Activated naive CD8-positive, alpha-beta T cell treated with anti-CD3 and anti-CD28 coated beads, Interleukin-2, amount 50 U/mL, for 24 hours (primary cell): ENCODE results near the gene PNPLA8.
"Not testable (repeated sequence)": the region's sequence is repeated elsewhere in the genome, so short reads cannot be mapped to it uniquely, and the experiment has no call there.

Experiments
- ATAC-seq: fragments of 150-1000 bp; cut with Tn5 transposase; one replicate; pipeline ENCODE4 v1.10.0; 2021
- DNase-seq: peaks from one replicate; pipeline ENCODE4 v3.0.0; 2021
- H3K27ac Mint-ChIP-seq: one replicate; pipeline ENCODE4 v1.8.0; 2021; ENCODE audit warnings: mild to moderate bottlenecking, mixed read lengths
- H3K27me3 Mint-ChIP-seq: one replicate; pipeline ENCODE4 v1.8.0; 2021; ENCODE audit warnings: mixed read lengths
- H3K36me3 Mint-ChIP-seq: one replicate; pipeline ENCODE4 v1.8.0; 2021; ENCODE audit warnings: low read depth, mixed read lengths
- H3K4me1 Mint-ChIP-seq: one replicate; pipeline ENCODE4 v1.8.0; 2021; ENCODE audit warnings: mixed read lengths
- H3K4me3 Mint-ChIP-seq: one replicate; pipeline ENCODE4 v1.8.0; 2021; ENCODE audit warnings: mild to moderate bottlenecking, moderate library complexity, mixed read lengths
- H3K9me3 Mint-ChIP-seq: one replicate; pipeline ENCODE4 v1.8.0; 2021; ENCODE audit warnings: mixed read lengths

Gene PNPLA8

GRCh38 chr7:108548141-108548896 is 22.4 kb upstream of the PNPLA8 start:
- H3K36me3 Mint-ChIP-seq, H3K4me3 Mint-ChIP-seq, H3K27ac Mint-ChIP-seq, ATAC-seq, DNase-seq, H3K4me1 Mint-ChIP-seq, H3K27me3 Mint-ChIP-seq, H3K9me3 Mint-ChIP-seq: not testable (repeated sequence)

DNA sequence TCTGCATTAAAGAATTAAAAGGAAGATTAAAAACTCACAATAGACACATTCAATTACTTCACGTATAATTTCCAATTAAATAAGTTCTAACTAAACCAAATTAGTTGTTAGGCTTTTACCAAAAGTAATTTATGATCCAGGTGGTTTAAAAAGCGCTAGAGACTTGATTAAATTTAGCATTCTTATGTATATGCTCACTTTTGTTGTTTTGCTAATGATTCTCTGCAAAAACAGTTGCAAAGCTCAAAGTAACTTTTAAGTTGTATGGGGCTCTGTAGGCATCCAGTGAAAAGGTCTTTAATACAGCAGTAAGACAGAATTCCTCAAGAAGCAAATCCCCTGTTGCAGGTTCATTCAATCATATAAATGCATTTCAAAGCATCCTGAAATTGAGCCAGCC is 15.5 kb upstream of the PNPLA8 start:
- ATAC-seq (no peak), DNase-seq (no peak)
- Mint-ChIP-seq H3K36me3 (no peaks in the 10 kb centered on the region), H3K27me3 (no peaks in the 10 kb centered on the region), H3K4me1 (no peaks in the 10 kb centered on the region), H3K27ac (no peak overlapping the region), H3K9me3 (no peaks in the 10 kb centered on the region), H3K4me3 (no peak overlapping the region)

DNA sequence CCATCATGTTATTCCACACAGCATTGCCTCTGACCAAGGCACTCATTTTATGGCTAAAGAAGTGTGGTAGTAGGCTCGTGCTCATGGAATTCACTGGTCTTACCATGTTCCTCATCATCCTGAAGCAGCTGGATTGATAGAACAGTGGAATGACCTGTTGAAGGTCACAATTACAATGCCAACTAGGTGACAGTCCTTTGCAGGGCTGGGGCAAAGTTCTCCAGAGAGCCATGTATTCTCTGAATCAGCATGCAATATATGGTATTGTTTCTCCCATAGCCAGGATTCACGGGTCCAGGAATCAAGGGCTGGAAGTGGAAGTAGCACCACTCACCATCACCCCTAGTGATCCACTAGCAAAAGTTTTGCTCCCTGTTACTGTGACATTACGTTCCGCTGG is 12.8 kb upstream of the PNPLA8 start:
- H3K36me3 Mint-ChIP-seq, H3K4me1 Mint-ChIP-seq, H3K9me3 Mint-ChIP-seq, H3K27me3 Mint-ChIP-seq, H3K27ac Mint-ChIP-seq, H3K4me3 Mint-ChIP-seq, DNase-seq, ATAC-seq: not testable (repeated sequence)

GRCh38 chr7:108538236-108538635 is 12.3 kb upstream of the PNPLA8 start:
- not testable (repeated sequence) for H3K4me3 Mint-ChIP-seq, H3K4me1 Mint-ChIP-seq, H3K9me3 Mint-ChIP-seq, H3K27ac Mint-ChIP-seq, ATAC-seq, H3K36me3 Mint-ChIP-seq, H3K27me3 Mint-ChIP-seq, DNase-seq

DNA sequence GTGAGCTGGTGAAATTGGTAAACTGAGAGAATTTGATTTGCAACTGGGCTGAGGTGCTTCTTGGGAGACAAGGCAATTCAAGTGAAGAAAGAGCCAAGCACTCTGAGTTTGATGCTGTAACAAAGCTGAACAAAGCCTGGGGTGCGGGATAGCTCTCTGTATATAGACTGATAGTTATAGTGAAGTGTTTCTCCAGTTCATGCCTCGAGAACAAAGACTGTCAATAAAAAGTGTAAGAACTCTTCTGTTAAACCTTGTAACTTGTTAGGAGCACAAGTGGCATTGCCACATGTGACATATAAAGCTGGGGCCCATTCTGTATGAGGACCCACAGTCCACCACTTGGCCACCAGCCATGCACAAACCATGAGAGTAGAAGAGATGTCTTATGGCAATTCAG is 11.3 kb upstream of the PNPLA8 start:
- Mint-ChIP-seq H3K9me3 (no peaks in the 10 kb centered on the region), H3K27me3 (peaks cover 7% of the 10 kb centered on the region), H3K4me1 (no peaks in the 10 kb centered on the region), H3K4me3 (no peak overlapping the region), H3K36me3 (peaks cover 2% of the 10 kb centered on the region), H3K27ac (no peak overlapping the region)
- no peak for ATAC-seq
- DNase-seq: no peak

DNA sequence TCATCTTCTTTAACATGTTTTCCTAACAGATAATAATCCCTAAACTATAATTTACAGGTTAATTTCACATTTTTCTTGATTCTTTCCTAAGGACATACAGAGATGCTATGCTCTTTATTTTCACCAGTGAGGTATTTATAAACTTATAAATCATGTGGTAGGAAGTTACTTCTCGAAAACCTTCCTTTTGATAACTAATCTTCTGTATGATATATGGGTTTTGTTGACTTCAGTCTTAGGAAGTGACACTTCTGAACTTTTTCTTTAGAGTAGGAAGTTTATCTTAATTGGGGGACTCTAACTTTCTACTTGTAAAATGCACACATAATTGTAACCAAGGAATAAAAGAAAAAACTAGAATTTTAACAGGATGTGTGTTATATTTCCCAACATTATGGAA is 9.8 kb upstream of the PNPLA8 start:
- no peak for DNase-seq
- Mint-ChIP-seq H3K36me3 (peaks cover 2% of the 10 kb centered on the region), H3K4me3 (no peak overlapping the region), H3K27ac (no peak overlapping the region), H3K9me3 (no peaks in the 10 kb centered on the region), H3K27me3 (peaks cover 7% of the 10 kb centered on the region), H3K4me1 (no peaks in the 10 kb centered on the region)
- no peak for ATAC-seq

- Mint-ChIP-seq H3K4me1 (no peaks in the 10 kb centered on the region), H3K4me3 (no peak overlapping the region), H3K27me3 (peaks cover 7% of the 10 kb centered on the region), H3K9me3 (no peaks in the 10 kb centered on the region), H3K36me3 (peaks cover 2% of the 10 kb centered on the region), H3K27ac (no peak overlapping the region)
- no peak for ATAC-seq
- DNase-seq: no peak
These were observed 9.3 kb upstream of the PNPLA8 start for GRCh38 chr7:108535257-108535656.

DNA sequence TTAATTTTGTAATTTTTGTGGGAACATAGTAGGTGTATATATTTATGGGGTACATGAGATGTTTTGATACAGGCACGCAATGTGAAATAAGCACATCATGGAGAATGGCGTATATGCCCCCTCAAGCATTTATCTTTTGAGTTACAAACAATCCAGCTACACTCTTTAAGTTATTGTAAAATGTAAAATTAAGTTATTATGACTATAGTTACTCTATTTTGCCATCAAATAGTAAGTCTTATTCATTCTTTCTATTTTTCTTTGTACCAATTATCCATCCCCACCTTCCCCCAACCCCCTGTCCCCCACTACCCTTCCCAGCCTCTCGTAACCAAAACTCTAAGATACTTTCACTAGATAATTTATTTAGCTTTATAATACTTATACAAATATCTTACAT is 7.8 kb upstream of the PNPLA8 start:
- H3K9me3 Mint-ChIP-seq: no peaks in the 10 kb centered on the region
- no peak overlapping the region for H3K4me3 Mint-ChIP-seq
- H3K36me3 Mint-ChIP-seq: peaks cover 2% of the 10 kb centered on the region
- no peak for ATAC-seq
- no peak for DNase-seq
- H3K27me3 Mint-ChIP-seq: peaks cover 7% of the 10 kb centered on the region
- H3K27ac Mint-ChIP-seq: no peak overlapping the region
- H3K4me1 Mint-ChIP-seq: no peaks in the 10 kb centered on the region

DNA sequence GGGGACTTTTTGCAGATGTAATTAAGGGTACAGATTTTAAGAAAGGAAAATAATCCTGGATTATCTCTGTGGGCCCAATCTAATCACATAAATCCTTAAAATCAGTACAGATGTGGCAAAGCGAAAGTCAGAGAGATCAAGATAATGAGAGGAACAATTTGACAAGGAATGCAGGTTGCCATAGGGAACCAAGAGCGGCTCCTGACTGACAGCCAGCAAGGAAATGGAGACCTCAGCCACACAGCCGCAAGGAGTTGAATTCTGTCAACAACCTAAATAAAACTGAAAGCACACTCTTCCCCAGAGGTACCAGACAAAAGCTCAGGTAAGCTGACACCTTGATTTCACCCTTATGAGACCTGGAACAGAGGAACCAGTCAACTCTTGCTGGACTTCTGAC is 3.4 kb upstream of the PNPLA8 start:
- Mint-ChIP-seq H3K27me3 (peaks cover 2% of the 10 kb centered on the region), H3K4me1 (peaks cover 25% of the 10 kb centered on the region), H3K36me3 (peaks cover 4% of the 10 kb centered on the region), H3K27ac (no peak overlapping the region), H3K4me3 (no peak overlapping the region), H3K9me3 (no peaks in the 10 kb centered on the region)
- no peak for ATAC-seq
- no peak for DNase-seq

- Mint-ChIP-seq H3K4me3 (peak overlapping the region; percentile 25), H3K36me3 (peaks cover 3% of the 10 kb centered on the region), H3K4me1 (peaks cover 35% of the 10 kb centered on the region), H3K27ac (peak overlapping the region; percentile 36), H3K27me3 (no peaks in the 10 kb centered on the region), H3K9me3 (no peaks in the 10 kb centered on the region)
- no peak for ATAC-seq
- DNase-seq: no peak
These were observed 2.3 kb upstream of the PNPLA8 start for GRCh38 chr7:108528183-108528712.

DNA sequence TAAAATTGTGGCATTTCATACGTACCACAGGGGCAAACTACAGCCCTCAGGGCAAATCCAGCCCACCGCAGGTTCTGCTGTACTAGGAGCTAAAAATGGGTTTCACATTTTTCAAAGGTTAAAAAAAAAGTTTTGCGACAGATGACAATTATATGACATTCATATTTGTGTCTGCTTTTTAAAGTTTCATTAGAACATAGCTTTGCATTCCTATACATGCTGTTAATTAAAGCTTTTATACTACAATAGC is 758 bp upstream of the PNPLA8 start:
- Mint-ChIP-seq H3K4me1 (peaks cover 46% of the 10 kb centered on the region), H3K4me3 (peak overlapping the region; percentile 93), H3K27ac (peak overlapping the region; percentile 98), H3K27me3 (no peaks in the 10 kb centered on the region), H3K9me3 (no peaks in the 10 kb centered on the region), H3K36me3 (peaks cover 3% of the 10 kb centered on the region)
- ATAC-seq: no peak
- no peak for DNase-seq

GRCh38 chr7:108525327-108525984 is 479 bp downstream of the PNPLA8 start:
- Mint-ChIP-seq H3K4me1 (peaks cover 53% of the 10 kb centered on the region), H3K27ac (peak overlapping the region; percentile 98), H3K36me3 (peaks cover 3% of the 10 kb centered on the region), H3K27me3 (no peaks in the 10 kb centered on the region), H3K4me3 (peak overlapping the region; percentile 93), H3K9me3 (no peaks in the 10 kb centered on the region)
- DNase-seq: no peak
- peak; percentile 58 for ATAC-seq

DNA sequence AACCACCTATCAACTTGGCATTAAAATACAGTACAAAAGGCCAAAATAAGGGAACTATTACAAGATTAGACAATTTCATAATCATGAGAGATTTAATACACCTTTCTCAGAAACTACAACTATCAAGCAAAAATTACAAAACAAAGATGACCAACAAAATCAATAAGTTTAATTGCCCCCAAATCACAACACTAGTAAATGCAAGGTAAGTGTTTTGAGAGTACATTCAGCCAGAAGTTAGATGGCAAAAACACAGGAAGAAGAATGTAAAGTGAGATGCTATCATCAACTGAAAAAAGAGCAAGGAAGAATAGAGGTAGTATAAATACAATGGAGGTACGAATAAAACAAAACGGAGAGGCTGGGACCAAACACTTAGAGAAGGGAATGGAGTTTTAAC is 3.2 kb downstream of the PNPLA8 start:
- ATAC-seq: no peak
- H3K27me3 Mint-ChIP-seq: no peaks in the 10 kb centered on the region
- no peaks in the 10 kb centered on the region for H3K9me3 Mint-ChIP-seq
- H3K36me3 Mint-ChIP-seq: peaks cover 22% of the 10 kb centered on the region
- H3K27ac Mint-ChIP-seq: no peak overlapping the region
- H3K4me1 Mint-ChIP-seq: peaks cover 48% of the 10 kb centered on the region
- no peak overlapping the region for H3K4me3 Mint-ChIP-seq
- no peak for DNase-seq

GRCh38 chr7:108517951-108518350 is 8.0 kb downstream of the PNPLA8 start:
- H3K27me3 Mint-ChIP-seq: no peaks in the 10 kb centered on the region
- ATAC-seq (no peak), DNase-seq (no peak)
- peaks cover 32% of the 10 kb centered on the region for H3K36me3 Mint-ChIP-seq
- no peaks in the 10 kb centered on the region for H3K9me3 Mint-ChIP-seq
- H3K4me1 Mint-ChIP-seq: peaks cover 19% of the 10 kb centered on the region
- H3K27ac Mint-ChIP-seq: no peak overlapping the region
- H3K4me3 Mint-ChIP-seq: no peak overlapping the region

DNA sequence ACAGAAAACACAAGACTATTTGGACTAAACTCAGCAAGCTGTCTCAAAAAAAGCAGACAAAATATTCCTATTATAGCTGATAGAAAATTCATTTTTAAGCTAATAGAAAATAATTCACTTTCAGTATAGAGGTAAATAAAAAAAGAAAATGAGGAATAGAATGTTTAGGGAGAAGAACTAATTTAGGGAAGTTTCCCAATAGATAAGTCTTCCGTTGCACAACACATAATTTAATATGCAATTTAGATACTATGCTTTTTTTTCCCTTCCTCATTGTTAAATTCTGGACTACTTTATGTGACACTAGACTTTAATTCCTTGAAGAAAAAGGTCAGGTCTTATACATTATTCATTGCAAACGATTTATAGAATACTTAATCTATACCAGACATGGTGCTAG is 10.3 kb downstream of the PNPLA8 start:
- Mint-ChIP-seq H3K27me3 (no peaks in the 10 kb centered on the region), H3K27ac (no peak overlapping the region), H3K4me3 (no peak overlapping the region), H3K4me1 (peaks cover 5% of the 10 kb centered on the region), H3K9me3 (no peaks in the 10 kb centered on the region), H3K36me3 (peaks cover 45% of the 10 kb centered on the region)
- no peak for ATAC-seq
- no peak for DNase-seq
